HG03521 (cell line): ENCODE data around the gene CST7.

Experiments used
- ATAC-seq: cut with Tn5 transposase; IDR thresholded peaks from one replicate; pipeline ENCODE4 v1.9.1; 2021; ENCODE audit warnings: mild to moderate bottlenecking, moderate library complexity; ENCODE audit not compliant: unreplicated experiment

CST7 gene

GRCh38 chr20:24984961-24985640, 36.0 kb downstream of the CST7 start:
- no peak for ATAC-seq

GRCh38 chr20:24985802-24986201, 36.7 kb downstream of the CST7 start:
- ATAC-seq, result no peak

- ATAC-seq, result no peak
Measured at GRCh38 chr20:24986436-24987015, 37.5 kb downstream of the CST7 start.

GRCh38 chr20:24987244-24987643, 38.2 kb downstream of the CST7 start:
- ATAC-seq, result no peak

GRCh38 chr20:24987873-24988835, 39.1 kb downstream of the CST7 start:
- no peak for ATAC-seq

GRCh38 chr20:24989162-24989561, 40.1 kb downstream of the CST7 start:
- ATAC-seq, result no peak

- ATAC-seq, result no peak
Measured at GRCh38 chr20:24990810-24991252, 41.8 kb downstream of the CST7 start.

- peak; percentile 2 for ATAC-seq
Measured at GRCh38 chr20:24991897-24992486, 42.9 kb downstream of the CST7 start.

GRCh38 chr20:24992487-24993205, 43.6 kb downstream of the CST7 start, which contains the start of gene APMAP:
APMAP (minus strand) TSS chr20:24992751; CDS start chr20:24992688, 63 bp downstream.
- peak; percentile 97 for ATAC-seq

- ATAC-seq, result no peak
Measured at GRCh38 chr20:24993337-24994185, 44.5 kb downstream of the CST7 start.

- ATAC-seq, result no peak
Measured at GRCh38 chr20:24994186-24994465, 45.1 kb downstream of the CST7 start.

- ATAC-seq, result peak; percentile 30
Measured at GRCh38 chr20:24994470-24995368, 45.6 kb downstream of the CST7 start.

GRCh38 chr20:24995741-24996448, 46.8 kb downstream of the CST7 start:
- no peak for ATAC-seq

GRCh38 chr20:24996449-24997377, 47.6 kb downstream of the CST7 start:
- ATAC-seq, result no peak

- ATAC-seq, result no peak
Measured at GRCh38 chr20:24998121-24998520, 49.1 kb downstream of the CST7 start.

GRCh38 chr20:24998631-24999445, 49.8 kb downstream of the CST7 start:
- ATAC-seq, result no peak
